Upper lobe of right lung (tissue), 1 donor: ENCODE data around the gene CAMSAP2. TPM values are rescaled to one million over a fixed set of nuclear protein-coding genes. Genes with fewer than 3 reads are reported as not detected.

Experiments used
- ATAC-seq: fragments of 200-7000 bp; cut with Tn5 transposase; one replicate; pipeline ENCODE4 v1.9.1; 2020; ENCODE audit warnings: mild to moderate bottlenecking, moderate library complexity
- DNase-seq: peaks from one replicate; pipeline ENCODE4 v3.0.0-alpha.2; 2020
- H3K27ac ChIP-seq: fragments of 200-600 bp; one replicate; pipeline ENCODE4 v1.8.0; 2022
- H3K27me3 ChIP-seq: fragments of 200-600 bp; one replicate; pipeline ENCODE4 v1.8.0; 2022; ENCODE audit warnings: mild to moderate bottlenecking
- H3K36me3 ChIP-seq: fragments of 200-600 bp; one replicate; pipeline ENCODE4 v1.8.0; 2022
- H3K4me1 ChIP-seq: fragments of 200-600 bp; one replicate; pipeline ENCODE4 v1.8.0; 2022
- H3K4me3 ChIP-seq: fragments of 200-600 bp; one replicate; pipeline ENCODE4 v1.8.0; 2022; ENCODE audit warnings: mild to moderate bottlenecking
- H3K9me3 ChIP-seq: fragments of 200-600 bp; one replicate; pipeline ENCODE4 v1.8.0; 2022
- CTCF ChIP-seq: fragments of 200-600 bp; IDR thresholded peaks from one replicate; pipeline ENCODE4 v1.8.0; 2022; ENCODE audit warnings: antibody characterized with exemption
- intact Hi-C: fragments of 100-400 bp; cut with DNase I; formaldehyde crosslinking; loops from one replicate; pipeline ENCODE4 v1.11.0; 2022
- total RNA-seq: library from RNA; stranded (reverse); fragmentation: NEBNext Ultra II Directional; extraction: Animal tissue kit (Norgen Biotek cat#: 25700); gene quantifications from one replicate; pipeline ENCODE4 v1.2.1, GENCODE V29; 2021
- donor health status: DM: no; HTN: yes; CAD: no; lungs with severe emphysema.

The CAMSAP2 gene
- total RNA-seq, 1 donor from 2014 or later: 34.8 TPM

DNA sequence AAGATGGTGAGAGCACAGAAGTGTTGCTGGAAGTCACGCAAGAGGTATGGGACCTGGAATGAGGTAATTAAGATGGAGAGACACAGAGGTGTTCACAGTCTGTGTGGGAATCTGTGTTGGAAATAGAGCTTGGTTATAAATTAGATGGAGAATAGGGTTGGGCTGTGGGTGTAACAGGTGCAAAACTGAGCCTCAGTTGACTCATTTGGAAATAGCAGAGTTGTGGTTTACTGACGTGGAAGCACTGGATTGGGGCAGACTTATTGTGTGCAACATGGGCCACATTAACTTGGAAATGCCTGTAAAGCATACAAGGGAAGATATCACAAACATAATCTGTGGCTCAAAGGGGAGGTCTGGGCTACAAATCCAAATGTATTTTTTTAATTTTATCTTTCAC, 13.0 kb downstream of the CAMSAP2 start:
- Histone ChIP-seq H3K27me3 (no peaks in the 10 kb centered on the region), H3K9me3 (no peaks in the 10 kb centered on the region), H3K36me3 (no peaks in the 10 kb centered on the region), H3K27ac (no peak overlapping the region), H3K4me1 (no peaks in the 10 kb centered on the region), H3K4me3 (no peak overlapping the region)
- ATAC-seq (no peak), DNase-seq (no peak)
- TF ChIP-seq CTCF: no peak
- intact Hi-C loops: no loop called here

- ATAC-seq (peak; percentile 39), DNase-seq (no peak)
- no peaks in the 10 kb centered on the region for H3K27me3 ChIP-seq
- H3K9me3 ChIP-seq: no peaks in the 10 kb centered on the region
- no peaks in the 10 kb centered on the region for H3K36me3 ChIP-seq
- intact Hi-C loops: no loop called here
- no peak overlapping the region for H3K27ac ChIP-seq
- no peak for TF ChIP-seq CTCF
- no peak overlapping the region for H3K4me3 ChIP-seq
- H3K4me1 ChIP-seq: no peaks in the 10 kb centered on the region
Measured at GRCh38 chr1:200753650-200754198, 15.0 kb downstream of the CAMSAP2 start.

GRCh38 chr1:200755456-200755855, 16.8 kb downstream of the CAMSAP2 start:
- ATAC-seq (no peak), DNase-seq (no peak)
- Histone ChIP-seq H3K9me3 (no peaks in the 10 kb centered on the region), H3K4me1 (no peaks in the 10 kb centered on the region), H3K27me3 (no peaks in the 10 kb centered on the region), H3K4me3 (no peak overlapping the region), H3K27ac (no peak overlapping the region), H3K36me3 (no peaks in the 10 kb centered on the region)
- intact Hi-C loops: no loop called here
- TF ChIP-seq CTCF: no peak

GRCh38 chr1:200762089-200762488, 23.4 kb downstream of the CAMSAP2 start:
- DNase-seq: no peak
- TF ChIP-seq CTCF: no peak
- H3K27me3 ChIP-seq: no peaks in the 10 kb centered on the region
- no peak for ATAC-seq
- H3K4me3 ChIP-seq: no peak overlapping the region
- intact Hi-C loops: no loop called here
- H3K9me3 ChIP-seq: no peaks in the 10 kb centered on the region
- H3K4me1 ChIP-seq: no peaks in the 10 kb centered on the region
- no peaks in the 10 kb centered on the region for H3K36me3 ChIP-seq
- H3K27ac ChIP-seq: no peak overlapping the region

GRCh38 chr1:200767321-200767720, 28.6 kb downstream of the CAMSAP2 start:
- Histone ChIP-seq H3K4me3 (no peak overlapping the region), H3K9me3 (no peaks in the 10 kb centered on the region), H3K27ac (no peak overlapping the region), H3K4me1 (no peaks in the 10 kb centered on the region), H3K36me3 (peaks cover 3% of the 10 kb centered on the region), H3K27me3 (no peaks in the 10 kb centered on the region)
- no peak for ATAC-seq
- intact Hi-C loops: no loop called here
- TF ChIP-seq CTCF: no peak
- DNase-seq: no peak
